Natural killer cell treated with Interleukin-12 subunit alpha and Interleukin-12 subunit beta and Interleukin-15 and Interleukin-18, amount 100 ng/mL, for 72 hours (primary cell): ENCODE measurements around the gene ADAMTSL1. TPM values are rescaled to one million over a fixed set of nuclear protein-coding genes. Genes with fewer than 3 reads are reported as not detected.
A peak's percentile ranks its signal among the peaks of the same experiment; 100 is the strongest.

Source experiments
- ATAC-seq, 2 donors: fragments of 150-1000 bp; cut with Tn5 transposase in 1 of 2; sonication (Bioruptor Pico), chemical (Tn5 transposase) in 1 of 2; 2 replicates each; pipeline ENCODE4 v1.10.0; 2021
- DNase-seq: peaks from one replicate; pipeline ENCODE4 v3.0.0; 2022; ENCODE audit warnings: low spot score
- H3K27ac Mint-ChIP-seq, 2 donors: 1 replicate in 1 of 2; 2 replicates in 1 of 2; pipeline ENCODE4 v1.8.0; 2022; ENCODE audit warnings: mixed read lengths in 2 of 2, mild to moderate bottlenecking in 1 of 2, moderate library complexity in 1 of 2
- H3K27me3 Mint-ChIP-seq, 2 donors: 1 replicate in 1 of 2; 2 replicates in 1 of 2; pipeline ENCODE4 v1.8.0; 2022; ENCODE audit warnings: mixed read lengths in 2 of 2
- H3K36me3 Mint-ChIP-seq: one replicate; pipeline ENCODE4 v1.8.0; 2022; ENCODE audit warnings: mixed read lengths
- H3K4me1 Mint-ChIP-seq, 2 donors: 1 replicate in 1 of 2; 2 replicates in 1 of 2; pipeline ENCODE4 v1.8.0; 2022; ENCODE audit warnings: low read depth in 2 of 2, mixed read lengths in 2 of 2, mild to moderate bottlenecking in 1 of 2
- H3K4me3 Mint-ChIP-seq: one replicate; pipeline ENCODE4 v1.8.0; 2022; ENCODE audit warnings: mixed read lengths
- H3K9me3 Mint-ChIP-seq: 2 replicates; pipeline ENCODE4 v1.8.0; 2022; ENCODE audit warnings: mixed read lengths
- total RNA-seq, 2 donors: library from RNA; stranded (reverse); gene quantifications; one replicate each; pipeline ENCODE4 v1.2.3, GENCODE V29; 2022

Gene ADAMTSL1
- total RNA-seq, 2 donors from 2014 or later, result not detected

DNA sequence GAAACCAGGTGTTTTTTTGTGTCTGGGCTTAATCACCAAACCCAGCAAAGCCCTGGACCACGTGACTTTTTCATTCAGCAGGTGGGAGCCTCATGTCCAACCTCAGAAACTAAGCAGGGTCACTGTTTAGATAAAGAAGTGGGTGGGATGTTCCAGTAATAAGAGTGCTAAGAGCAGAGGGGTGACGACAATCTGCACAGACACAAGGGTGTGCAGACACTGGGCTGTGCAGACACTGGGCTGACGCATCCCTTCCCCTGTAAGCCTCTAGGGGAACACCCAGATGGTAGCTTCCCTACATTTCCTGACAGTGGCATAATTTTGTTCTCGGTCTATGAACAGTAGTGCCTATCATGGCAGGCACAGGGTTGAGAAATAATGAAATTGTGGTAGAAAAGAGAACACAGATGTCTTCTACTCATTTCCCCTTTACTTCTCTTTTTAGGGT lies 474.0 kb downstream of the ADAMTSL1 start:
- H3K36me3 Mint-ChIP-seq, result no peaks in the 10 kb centered on the region
- no peak for ATAC-seq
- H3K27me3 Mint-ChIP-seq, result peaks cover 19 to 32% of the 10 kb centered on the region in 2 donors
- no peak for DNase-seq
- no peaks in the 10 kb centered on the region for H3K4me1 Mint-ChIP-seq
- H3K4me3 Mint-ChIP-seq, result no peak overlapping the region
- no peak overlapping the region for H3K27ac Mint-ChIP-seq
- no peaks in the 10 kb centered on the region for H3K9me3 Mint-ChIP-seq

DNA sequence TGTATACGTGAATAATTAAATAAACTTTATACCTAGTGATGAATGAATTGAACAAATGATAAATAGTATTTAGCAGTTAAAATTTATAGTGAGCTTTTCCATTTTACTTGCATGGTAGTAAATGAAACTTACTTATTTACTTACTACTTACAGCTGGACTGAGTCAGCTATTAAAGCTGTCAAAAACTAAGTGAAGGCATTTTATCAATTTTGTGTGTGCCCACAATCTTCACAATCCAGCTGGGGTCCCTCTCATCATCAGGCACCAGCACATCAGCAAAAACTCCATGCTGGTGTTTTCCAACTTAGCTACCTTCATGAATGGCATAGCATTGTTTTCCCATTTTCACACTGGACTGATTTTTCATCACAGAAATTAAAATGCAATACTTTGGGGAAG lies 478.0 kb downstream of the ADAMTSL1 start:
- ATAC-seq, result no peak
- no peak for DNase-seq
- H3K4me1 Mint-ChIP-seq, result no peaks in the 10 kb centered on the region
- no peaks in the 10 kb centered on the region for H3K9me3 Mint-ChIP-seq
- H3K27me3 Mint-ChIP-seq, result peaks cover 17 to 27% of the 10 kb centered on the region in 2 donors
- no peak overlapping the region for H3K4me3 Mint-ChIP-seq
- H3K27ac Mint-ChIP-seq, result no peak overlapping the region
- no peaks in the 10 kb centered on the region for H3K36me3 Mint-ChIP-seq

DNA sequence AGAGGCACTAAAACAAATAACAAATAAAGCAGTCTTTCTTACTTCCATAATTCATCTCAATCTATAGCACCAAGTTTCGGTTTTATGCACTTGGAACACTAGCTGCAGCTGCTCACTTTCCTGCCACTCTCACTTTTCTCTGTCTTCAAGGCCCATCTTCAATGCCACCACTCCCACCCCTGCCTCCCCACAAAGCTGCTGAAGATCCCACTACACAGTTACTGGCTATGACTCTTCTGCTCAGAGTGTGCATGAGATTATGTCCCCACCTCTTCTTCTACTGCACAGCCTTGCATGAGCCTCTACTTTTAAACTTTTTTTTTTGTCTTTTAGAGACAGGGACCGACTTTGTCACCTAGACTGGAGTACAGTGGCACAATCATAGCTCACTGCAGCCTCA lies 481.7 kb downstream of the ADAMTSL1 start:
- Mint-ChIP-seq H3K27me3 (peaks cover 26 to 40% of the 10 kb centered on the region in 2 donors), H3K27ac (no peak overlapping the region), H3K4me3 (no peak overlapping the region), H3K9me3 (no peaks in the 10 kb centered on the region), H3K36me3 (no peaks in the 10 kb centered on the region), H3K4me1 (no peaks in the 10 kb centered on the region)
- DNase-seq (no peak), ATAC-seq (peak in 1 of 2 donors; percentile 22)
